Measurements from ENCODE around the gene ZNF212.
"Not testable (repeated sequence)": the region's sequence is repeated elsewhere in the genome, so short reads cannot be mapped to it uniquely, and the experiment has no call there.

Gene ZNF212

GRCh38 chr7:149226840-149227494 lies 12.5 kb upstream of the ZNF212 start:
- no peak for TF ChIP-seq CTCF (IDR thresholded peaks at IDR 0.05; ENCODE audit: low read length, missing control alignments)
- DNase-seq (ENCODE audit: low read depth): no peak
- no peak overlapping the region for H3K4me3 ChIP-seq (replicated peaks; ENCODE audit: low read depth, low read length)

GRCh38 chr7:149228831-149229471 lies 10.5 kb upstream of the ZNF212 start:
- DNase-seq (ENCODE audit: low read depth): no peak
- H3K4me3 ChIP-seq (replicated peaks; ENCODE audit: low read depth, low read length): no peak overlapping the region
- TF ChIP-seq CTCF (IDR thresholded peaks at IDR 0.05; ENCODE audit: low read length, missing control alignments): no peak

- no peak for DNase-seq (ENCODE audit: low read depth)
- no peak for TF ChIP-seq CTCF (IDR thresholded peaks at IDR 0.05; ENCODE audit: low read length, missing control alignments)
- no peak overlapping the region for H3K4me3 ChIP-seq (replicated peaks; ENCODE audit: low read depth, low read length)
Observed at GRCh38 chr7:149229526-149229925, 9.9 kb upstream of the ZNF212 start.

GRCh38 chr7:149232362-149232761 lies 7.1 kb upstream of the ZNF212 start:
- TF ChIP-seq CTCF (IDR thresholded peaks at IDR 0.05; ENCODE audit: low read length, missing control alignments): no peak
- H3K4me3 ChIP-seq (replicated peaks; ENCODE audit: low read depth, low read length): no peak overlapping the region
- DNase-seq (ENCODE audit: low read depth): no peak

- peak; percentile 78 for DNase-seq (ENCODE audit: low read depth)
- not testable (repeated sequence) for H3K4me3 ChIP-seq (replicated peaks; ENCODE audit: low read depth, low read length)
Observed at GRCh38 chr7:149233655-149234204, 5.7 kb upstream of the ZNF212 start.

- H3K4me3 ChIP-seq (replicated peaks; ENCODE audit: low read depth, low read length): no peak overlapping the region
- TF ChIP-seq CTCF (IDR thresholded peaks at IDR 0.05; ENCODE audit: low read length, missing control alignments): no peak
- DNase-seq (ENCODE audit: low read depth): no peak
Observed at GRCh38 chr7:149237502-149237901, 1.9 kb upstream of the ZNF212 start.

- no peak for TF ChIP-seq CTCF (IDR thresholded peaks at IDR 0.05; ENCODE audit: low read length, missing control alignments)
- no peak for DNase-seq (ENCODE audit: low read depth)
- no peak overlapping the region for H3K4me3 ChIP-seq (replicated peaks; ENCODE audit: low read depth, low read length)
Observed at GRCh38 chr7:149238051-149238450, 1.4 kb upstream of the ZNF212 start.
